ENCODE data around the gene PREX1. TPM values are rescaled to one million over a fixed set of nuclear protein-coding genes. Genes with fewer than 3 reads are reported as not detected.

The PREX1 gene
- total RNA-seq, 3 donors from 2014 or later = 53.1 to 84.2 (median 65.1) TPM

- no peak for DNase-seq (ENCODE audit: low spot score in 2 of 2)
- TF ChIP-seq POLR2A (IDR thresholded peaks at IDR 0.05) (no peak), CTCF (IDR thresholded peaks at IDR 0.05) (no peak), POLR2AphosphoS5 (IDR thresholded peaks at IDR 0.05) (no peak)
- no peak overlapping the region for H3K27ac ChIP-seq
Observed at GRCh38 chr20:48808382-48809034, 19.3 kb downstream of the PREX1 start.

GRCh38 chr20:48807586-48808381, 20.0 kb downstream of the PREX1 start:
- no peak overlapping the region for H3K27ac ChIP-seq
- DNase-seq (ENCODE audit: low spot score in 2 of 2) = no peak
- no peaks in the 10 kb centered on the region for H3K27me3 ChIP-seq
- H3K9me3 ChIP-seq = peaks cover 7 to 11% of the 10 kb centered on the region in 2 donors
- intact Hi-C loops (cut with DNase I; ENCODE audit: low total_unique reads) = no loop called here
- H3K4me1 ChIP-seq = no peaks in the 10 kb centered on the region
- TF ChIP-seq POLR2A (IDR thresholded peaks at IDR 0.05) (no peak), CTCF (IDR thresholded peaks at IDR 0.05) (no peak), POLR2AphosphoS5 (IDR thresholded peaks at IDR 0.05) (no peak)
- H3K4me3 ChIP-seq = no peak overlapping the region
- H3K36me3 ChIP-seq = no peaks in the 10 kb centered on the region

More at GRCh38 chr20:48808382-48809034, 19.3 kb downstream of the PREX1 start:
- Histone ChIP-seq H3K9me3 (peaks cover 7 to 11% of the 10 kb centered on the region in 2 donors), H3K4me3 (no peak overlapping the region), H3K4me1 (no peaks in the 10 kb centered on the region), H3K36me3 (no peaks in the 10 kb centered on the region), H3K27me3 (no peaks in the 10 kb centered on the region)
- intact Hi-C loops (cut with DNase I; ENCODE audit: low total_unique reads) = no loop called here

GRCh38 chr20:48807051-48807450, 20.7 kb downstream of the PREX1 start:
- Histone ChIP-seq H3K4me1 (no peaks in the 10 kb centered on the region), H3K36me3 (no peaks in the 10 kb centered on the region), H3K4me3 (no peak overlapping the region), H3K27ac (no peak overlapping the region), H3K9me3 (peaks cover 7 to 11% of the 10 kb centered on the region in 2 donors), H3K27me3 (no peaks in the 10 kb centered on the region)
- no peak for DNase-seq (ENCODE audit: low spot score in 2 of 2)
- intact Hi-C loops (cut with DNase I; ENCODE audit: low total_unique reads) = no loop called here
- TF ChIP-seq CTCF (IDR thresholded peaks at IDR 0.05) = no peak
- TF ChIP-seq POLR2A (IDR thresholded peaks at IDR 0.05) = no peak
- TF ChIP-seq POLR2AphosphoS5 (IDR thresholded peaks at IDR 0.05) = no peak

- Histone ChIP-seq H3K27me3 (no peaks in the 10 kb centered on the region), H3K4me1 (no peaks in the 10 kb centered on the region), H3K27ac (no peak overlapping the region), H3K4me3 (no peak overlapping the region), H3K36me3 (no peaks in the 10 kb centered on the region), H3K9me3 (peaks cover 7 to 11% of the 10 kb centered on the region in 2 donors)
- TF ChIP-seq POLR2AphosphoS5 (IDR thresholded peaks at IDR 0.05) (no peak), POLR2A (IDR thresholded peaks at IDR 0.05) (no peak), CTCF (IDR thresholded peaks at IDR 0.05) (no peak)
- DNase-seq (ENCODE audit: low spot score in 2 of 2) = no peak
- intact Hi-C loops (cut with DNase I; ENCODE audit: low total_unique reads) = no loop called here
Observed at GRCh38 chr20:48805716-48806115, 22.1 kb downstream of the PREX1 start.

GRCh38 chr20:48805286-48805685, 22.5 kb downstream of the PREX1 start:
- DNase-seq (ENCODE audit: low spot score in 2 of 2) = no peak
- no peak overlapping the region for H3K27ac ChIP-seq
- H3K4me3 ChIP-seq = no peak overlapping the region
- no peaks in the 10 kb centered on the region for H3K36me3 ChIP-seq
- no peaks in the 10 kb centered on the region for H3K27me3 ChIP-seq
- no peaks in the 10 kb centered on the region for H3K4me1 ChIP-seq
- no peak for TF ChIP-seq POLR2AphosphoS5 (IDR thresholded peaks at IDR 0.05)
- TF ChIP-seq POLR2A (IDR thresholded peaks at IDR 0.05) = no peak
- TF ChIP-seq CTCF (IDR thresholded peaks at IDR 0.05) = no peak
- peaks cover 7 to 11% of the 10 kb centered on the region in 2 donors for H3K9me3 ChIP-seq
- intact Hi-C loops (cut with DNase I; ENCODE audit: low total_unique reads) = no loop called here
